ENCODE measurements around the gene NRSN1. TPM values are rescaled to one million over a fixed set of nuclear protein-coding genes. Genes with fewer than 3 reads are reported as not detected.
A peak's percentile ranks its signal among the peaks of the same experiment; 100 is the strongest.

The NRSN1 gene
- total and polyA plus RNA-seq, 2 donors (not counting 1 experiment from before 2014, with no cell fraction given) = not detected

DNA sequence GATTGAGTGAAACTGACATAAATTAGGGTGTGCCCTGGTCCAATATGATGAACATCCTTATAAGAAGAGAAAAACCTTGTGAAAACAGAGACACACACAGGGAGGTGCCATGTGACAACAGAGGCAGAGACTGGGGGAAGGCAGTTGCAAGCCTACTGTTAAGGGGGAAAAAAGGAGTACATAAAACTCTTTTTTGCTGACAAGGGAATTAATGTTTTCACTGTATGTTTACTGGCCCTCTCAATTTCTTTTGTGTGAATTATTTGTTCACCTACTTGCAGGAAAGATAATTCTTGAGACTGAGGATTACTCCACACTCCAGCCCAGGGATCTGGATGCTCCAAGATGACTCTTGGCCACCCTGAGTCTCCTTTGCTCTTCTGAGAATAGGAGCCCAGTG is 12.1 kb upstream of the NRSN1 start:
- no peaks in the 10 kb centered on the region for H3K27me3 ChIP-seq (ENCODE audit: control insufficient read depth, insufficient read depth, low read length)
- no peaks in the 10 kb centered on the region for H3K9me3 ChIP-seq (ENCODE audit: control insufficient read depth, insufficient read depth, low read depth, low read length)
- no peak for TF ChIP-seq EZH2 (IDR thresholded peaks at IDR 0.05; ENCODE audit: low read length, missing control alignments)
- TF ChIP-seq, protein P1, sequence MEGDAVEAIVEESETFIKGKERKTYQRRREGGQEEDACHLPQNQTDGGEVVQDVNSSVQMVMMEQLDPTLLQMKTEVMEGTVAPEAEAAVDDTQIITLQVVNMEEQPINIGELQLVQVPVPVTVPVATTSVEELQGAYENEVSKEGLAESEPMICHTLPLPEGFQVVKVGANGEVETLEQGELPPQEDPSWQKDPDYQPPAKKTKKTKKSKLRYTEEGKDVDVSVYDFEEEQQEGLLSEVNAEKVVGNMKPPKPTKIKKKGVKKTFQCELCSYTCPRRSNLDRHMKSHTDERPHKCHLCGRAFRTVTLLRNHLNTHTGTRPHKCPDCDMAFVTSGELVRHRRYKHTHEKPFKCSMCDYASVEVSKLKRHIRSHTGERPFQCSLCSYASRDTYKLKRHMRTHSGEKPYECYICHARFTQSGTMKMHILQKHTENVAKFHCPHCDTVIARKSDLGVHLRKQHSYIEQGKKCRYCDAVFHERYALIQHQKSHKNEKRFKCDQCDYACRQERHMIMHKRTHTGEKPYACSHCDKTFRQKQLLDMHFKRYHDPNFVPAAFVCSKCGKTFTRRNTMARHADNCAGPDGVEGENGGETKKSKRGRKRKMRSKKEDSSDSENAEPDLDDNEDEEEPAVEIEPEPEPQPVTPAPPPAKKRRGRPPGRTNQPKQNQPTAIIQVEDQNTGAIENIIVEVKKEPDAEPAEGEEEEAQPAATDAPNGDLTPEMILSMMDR (conservative IDR thresholded peaks at IDR 0.05 in 1 of 2, IDR thresholded peaks at IDR 0.05 in 1 of 2; ENCODE audit: low read depth in 1 of 2, low read length in 2 of 2) = no peak
- H3K79me2 ChIP-seq (ENCODE audit: control insufficient read depth, insufficient read depth, low read length) = no peaks in the 10 kb centered on the region
- H3K4me2 ChIP-seq (ENCODE audit: extremely low read depth, insufficient read depth, low read length) = no peak overlapping the region
- no peak overlapping the region for H2AFZ ChIP-seq (ENCODE audit: low read length)
- DNase-seq (ENCODE audit: low read depth in 2 of 2) = no peak
- no peaks in the 10 kb centered on the region for H3K4me1 ChIP-seq (ENCODE audit: control insufficient read depth, extremely low read depth, insufficient read depth, low read length)
- H3K36me3 ChIP-seq (ENCODE audit: control insufficient read depth, insufficient read depth, low read length) = no peaks in the 10 kb centered on the region
- no peak overlapping the region for H3K27ac ChIP-seq (ENCODE audit: insufficient read depth, low read length)
- H3K4me3 ChIP-seq (replicated peaks in 1 of 4; ENCODE audit: control extremely low read depth in 1 of 4, insufficient read depth in 1 of 4, low read depth in 3 of 4, low read length in 4 of 4) = no peak overlapping the region
- H4K20me1 ChIP-seq (ENCODE audit: control insufficient read depth, extremely low read depth, insufficient read depth, low read length) = no peaks in the 10 kb centered on the region
- H3K9ac ChIP-seq (ENCODE audit: insufficient read depth, low read length) = no peak overlapping the region

DNA sequence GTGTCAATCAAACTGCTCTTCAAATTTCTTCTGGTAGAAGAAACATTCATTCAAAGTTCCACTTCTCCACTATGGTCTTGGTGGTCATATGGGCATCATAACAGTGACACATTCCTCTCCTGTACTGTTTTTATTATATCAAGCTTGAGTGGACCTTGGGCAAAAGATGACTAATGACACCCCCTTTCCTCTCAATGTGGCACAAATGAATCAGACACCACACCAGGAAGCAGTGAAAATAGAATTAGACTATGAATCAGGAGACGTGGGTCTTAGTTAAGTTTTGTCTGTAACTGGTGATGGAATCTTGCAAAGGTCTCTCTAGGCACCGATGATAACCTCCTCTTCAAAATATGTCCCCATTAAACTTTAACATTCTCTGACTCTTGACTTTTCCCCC is 9.0 kb upstream of the NRSN1 start:
- Histone ChIP-seq H3K27me3 (ENCODE audit: control insufficient read depth, insufficient read depth, low read length) (no peaks in the 10 kb centered on the region), H3K4me1 (ENCODE audit: control insufficient read depth, extremely low read depth, insufficient read depth, low read length) (no peaks in the 10 kb centered on the region), H3K4me3 (replicated peaks in 1 of 4; ENCODE audit: control extremely low read depth in 1 of 4, insufficient read depth in 1 of 4, low read depth in 3 of 4, low read length in 4 of 4) (no peak overlapping the region), H3K4me2 (ENCODE audit: extremely low read depth, insufficient read depth, low read length) (no peak overlapping the region), H3K27ac (ENCODE audit: insufficient read depth, low read length) (no peak overlapping the region), H3K36me3 (ENCODE audit: control insufficient read depth, insufficient read depth, low read length) (no peaks in the 10 kb centered on the region), H4K20me1 (ENCODE audit: control insufficient read depth, extremely low read depth, insufficient read depth, low read length) (no peaks in the 10 kb centered on the region), H2AFZ (ENCODE audit: low read length) (no peak overlapping the region), H3K79me2 (ENCODE audit: control insufficient read depth, insufficient read depth, low read length) (no peaks in the 10 kb centered on the region), H3K9me3 (ENCODE audit: control insufficient read depth, insufficient read depth, low read depth, low read length) (no peaks in the 10 kb centered on the region), H3K9ac (ENCODE audit: insufficient read depth, low read length) (no peak overlapping the region)
- peak in 1 of 2 donors; percentile 7 for DNase-seq (ENCODE audit: low read depth in 2 of 2)
- TF ChIP-seq EZH2 (IDR thresholded peaks at IDR 0.05; ENCODE audit: low read length, missing control alignments) = no peak
- TF ChIP-seq, protein P1 (conservative IDR thresholded peaks at IDR 0.05 in 1 of 2, IDR thresholded peaks at IDR 0.05 in 1 of 2; ENCODE audit: low read depth in 1 of 2, low read length in 2 of 2) = no peak

DNA sequence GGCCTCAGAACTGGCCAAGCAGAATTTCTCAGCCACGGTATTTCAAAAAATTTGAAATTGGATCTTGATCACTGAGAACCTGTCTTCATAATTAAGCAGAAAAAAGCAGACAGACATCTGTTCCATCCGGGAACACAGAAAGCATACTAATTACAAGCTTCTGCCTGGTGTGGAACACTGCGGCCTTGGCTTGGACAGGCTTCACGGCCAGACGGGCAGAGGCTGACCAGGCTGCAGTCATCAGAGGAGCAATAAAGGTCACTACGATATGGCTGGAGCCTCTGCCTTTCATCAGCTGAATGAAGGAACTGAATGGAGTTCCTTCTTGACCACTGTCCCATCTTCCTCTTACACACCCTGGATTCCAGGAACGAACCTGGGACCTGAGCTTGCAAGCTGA is 3.9 kb upstream of the NRSN1 start:
- DNase-seq (ENCODE audit: low read depth in 2 of 2) = no peak
- no peak overlapping the region for H2AFZ ChIP-seq (ENCODE audit: low read length)
- no peaks in the 10 kb centered on the region for H3K79me2 ChIP-seq (ENCODE audit: control insufficient read depth, insufficient read depth, low read length)
- no peaks in the 10 kb centered on the region for H4K20me1 ChIP-seq (ENCODE audit: control insufficient read depth, extremely low read depth, insufficient read depth, low read length)
- H3K9me3 ChIP-seq (ENCODE audit: control insufficient read depth, insufficient read depth, low read depth, low read length) = no peaks in the 10 kb centered on the region
- no peak for TF ChIP-seq EZH2 (IDR thresholded peaks at IDR 0.05; ENCODE audit: low read length, missing control alignments)
- TF ChIP-seq, protein P1 (conservative IDR thresholded peaks at IDR 0.05 in 1 of 2, IDR thresholded peaks at IDR 0.05 in 1 of 2; ENCODE audit: low read depth in 1 of 2, low read length in 2 of 2) = no peak
- no peak overlapping the region for H3K9ac ChIP-seq (ENCODE audit: insufficient read depth, low read length)
- no peaks in the 10 kb centered on the region for H3K36me3 ChIP-seq (ENCODE audit: control insufficient read depth, insufficient read depth, low read length)
- H3K27me3 ChIP-seq (ENCODE audit: control insufficient read depth, insufficient read depth, low read length) = no peaks in the 10 kb centered on the region
- H3K4me3 ChIP-seq (replicated peaks in 1 of 4; ENCODE audit: control extremely low read depth in 1 of 4, insufficient read depth in 1 of 4, low read depth in 3 of 4, low read length in 4 of 4) = no peak overlapping the region
- no peak overlapping the region for H3K4me2 ChIP-seq (ENCODE audit: extremely low read depth, insufficient read depth, low read length)
- no peak overlapping the region for H3K27ac ChIP-seq (ENCODE audit: insufficient read depth, low read length)
- H3K4me1 ChIP-seq (ENCODE audit: control insufficient read depth, extremely low read depth, insufficient read depth, low read length) = no peaks in the 10 kb centered on the region
